ENCODE results near the gene MMP15. TPM values are rescaled to one million over a fixed set of nuclear protein-coding genes. Genes with fewer than 3 reads are reported as not detected.
A peak's percentile ranks its signal among the peaks of the same experiment; 100 is the strongest.

Gene MMP15
- total and polyA plus RNA-seq, 2 of the 13 experiments (the other 11 are each of a cell fraction or from before 2014, with no cell fraction given) = 35.2 to 44.9 TPM

DNA sequence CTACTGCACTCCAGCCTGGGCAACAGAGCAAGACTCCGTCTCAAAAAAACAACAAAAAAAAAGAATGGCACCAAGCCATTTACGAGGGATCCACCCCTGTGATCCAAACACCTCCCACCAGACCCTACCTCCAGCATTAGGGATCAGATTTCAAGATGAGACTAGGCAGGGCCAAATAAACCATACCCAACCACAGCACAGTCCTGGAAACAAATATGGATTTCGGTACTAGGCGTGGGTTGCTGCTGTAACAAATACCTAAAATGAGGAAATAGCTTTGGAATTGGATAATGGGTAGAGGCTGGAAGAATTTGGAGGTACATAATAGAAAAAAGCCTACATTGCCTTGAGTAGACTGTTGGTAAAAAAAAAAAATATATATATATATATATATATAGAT lies 49.1 kb downstream of the MMP15 start:
- 46% methylated on average over 4 of the region's 4 CpGs for WGBS (ENCODE audit: low lambda C conversion rate)
- ChIA-PET POLR2A (no interaction called here), CTCF (ENCODE audit: low intra/inter-chr PET ratio, low total read pairs) (no interaction called here)
- H4K20me1 ChIP-seq (ENCODE audit: insufficient read depth, low read length) = no peaks in the 10 kb centered on the region
- no peaks in the 10 kb centered on the region for H3K27me3 ChIP-seq (ENCODE audit: control insufficient read depth in 1 of 2, insufficient read depth in 2 of 2, low read length in 2 of 2)
- no peak overlapping the region for H3K4me3 ChIP-seq (replicated peaks in 1 of 3; ENCODE audit: insufficient read depth in 1 of 3, low read depth in 2 of 3, low read length in 3 of 3)
- H3K36me3 ChIP-seq (replicated peaks in 1 of 2; ENCODE audit: control insufficient read depth in 1 of 2, insufficient read depth in 2 of 2, low read length in 2 of 2) = no peaks in the 10 kb centered on the region
- no peak overlapping the region for H3K4me2 ChIP-seq (ENCODE audit: low read depth, low read length)
- no peak overlapping the region for H3K9ac ChIP-seq (ENCODE audit: insufficient read depth, low read depth, low read length)
- no peaks in the 10 kb centered on the region for H3K79me2 ChIP-seq (ENCODE audit: insufficient read depth, low read length)
- no peak for DNase-seq (ENCODE audit: low spot score)
- no peak for FAIRE-seq
- H2AFZ ChIP-seq (ENCODE audit: low read length) = no peak overlapping the region
- no peaks in the 10 kb centered on the region for H3K4me1 ChIP-seq (ENCODE audit: insufficient read depth, low read length)
- intact Hi-C loops (cut with micrococcal nuclease; ENCODE audit: unreplicated experiment) = no loop called here
- BruUV-seq (replicated peaks) = no TSS peak
- TF ChIP-seq ZNF12 (CRISPR knock-in tag; IDR thresholded peaks at IDR 0.05) (peak; percentile 88), ZNF121 (CRISPR knock-in tag; IDR thresholded peaks at IDR 0.05) (0 out of 2 replicates have a peak, but pooled peaks have one; percentile 41)
- TF ChIP-seq, protein P1, sequence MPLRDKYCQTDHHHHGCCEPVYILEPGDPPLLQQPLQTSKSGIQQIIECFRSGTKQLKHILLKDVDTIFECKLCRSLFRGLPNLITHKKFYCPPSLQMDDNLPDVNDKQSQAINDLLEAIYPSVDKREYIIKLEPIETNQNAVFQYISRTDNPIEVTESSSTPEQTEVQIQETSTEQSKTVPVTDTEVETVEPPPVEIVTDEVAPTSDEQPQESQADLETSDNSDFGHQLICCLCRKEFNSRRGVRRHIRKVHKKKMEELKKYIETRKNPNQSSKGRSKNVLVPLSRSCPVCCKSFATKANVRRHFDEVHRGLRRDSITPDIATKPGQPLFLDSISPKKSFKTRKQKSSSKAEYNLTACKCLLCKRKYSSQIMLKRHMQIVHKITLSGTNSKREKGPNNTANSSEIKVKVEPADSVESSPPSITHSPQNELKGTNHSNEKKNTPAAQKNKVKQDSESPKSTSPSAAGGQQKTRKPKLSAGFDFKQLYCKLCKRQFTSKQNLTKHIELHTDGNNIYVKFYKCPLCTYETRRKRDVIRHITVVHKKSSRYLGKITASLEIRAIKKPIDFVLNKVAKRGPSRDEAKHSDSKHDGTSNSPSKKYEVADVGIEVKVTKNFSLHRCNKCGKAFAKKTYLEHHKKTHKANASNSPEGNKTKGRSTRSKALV (CRISPR knock-in tag; IDR thresholded peaks at IDR 0.05) = no peak
- ATAC-seq = no peak
- in situ Hi-C loops (cut with HindIII; ENCODE audit: extremely low pct_ligation_motif_present, low pct_unique_long_range_greater_than_20kb) = no loop called here
- no peak overlapping the region for H3K27ac ChIP-seq (ENCODE audit: extremely low read length, insufficient read depth, low read length)
- H3K9me3 ChIP-seq (ENCODE audit: low read length) = peaks cover 11% of the 10 kb centered on the region; the same call in 1 of the 2 replicates

DNA sequence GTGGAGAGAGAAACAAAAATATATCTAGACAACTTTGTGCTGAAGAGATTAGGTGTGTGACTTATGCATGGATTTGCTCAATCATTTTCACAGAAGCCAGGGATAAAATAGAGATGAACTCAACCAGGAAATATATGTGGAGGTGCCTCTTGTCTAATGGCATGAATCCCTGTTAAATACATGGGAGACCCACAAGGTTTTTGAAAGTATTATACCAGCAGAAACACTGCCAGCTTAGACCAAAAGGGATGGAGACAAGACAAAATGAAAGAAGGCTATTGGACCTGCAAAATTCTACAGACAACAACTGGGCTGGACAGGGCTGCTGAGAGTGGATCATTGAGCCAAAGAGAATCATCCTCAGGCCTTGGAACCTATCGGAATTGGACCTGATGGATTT lies 51.0 kb downstream of the MMP15 start:
- TF ChIP-seq RBAK (CRISPR knock-in tag; IDR thresholded peaks at IDR 0.05) (no peak), ZNF234 (CRISPR knock-in tag; conservative IDR thresholded peaks at IDR 0.05) (peak; percentile 88; the same call in 1 of the 2 replicates)
- in situ Hi-C loops (cut with HindIII; ENCODE audit: extremely low pct_ligation_motif_present, low pct_unique_long_range_greater_than_20kb) (no loop called here), intact Hi-C loops (cut with micrococcal nuclease; ENCODE audit: unreplicated experiment) (no loop called here)
- H3K36me3 ChIP-seq (replicated peaks in 1 of 2; ENCODE audit: control insufficient read depth in 1 of 2, insufficient read depth in 2 of 2, low read length in 2 of 2) = no peaks in the 10 kb centered on the region
- no peak overlapping the region for H3K9ac ChIP-seq (ENCODE audit: insufficient read depth, low read depth, low read length)
- WGBS (ENCODE audit: low lambda C conversion rate) = 57% methylated on average over 1 of the region's 1 CpG
- ChIA-PET CTCF (ENCODE audit: low intra/inter-chr PET ratio, low total read pairs) (no interaction called here), POLR2A (no interaction called here)
- H3K27ac ChIP-seq (ENCODE audit: extremely low read length, insufficient read depth, low read length) = no peak overlapping the region
- no peaks in the 10 kb centered on the region for H3K79me2 ChIP-seq (ENCODE audit: insufficient read depth, low read length)
- ATAC-seq = no peak
- H4K20me1 ChIP-seq (ENCODE audit: insufficient read depth, low read length) = no peaks in the 10 kb centered on the region
- BruUV-seq (replicated peaks) = no TSS peak
- H3K27me3 ChIP-seq (ENCODE audit: control insufficient read depth in 1 of 2, insufficient read depth in 2 of 2, low read length in 2 of 2) = no peaks in the 10 kb centered on the region
- H3K4me1 ChIP-seq (ENCODE audit: insufficient read depth, low read length) = no peaks in the 10 kb centered on the region
- no peak overlapping the region for H3K4me3 ChIP-seq (replicated peaks in 1 of 3; ENCODE audit: insufficient read depth in 1 of 3, low read depth in 2 of 3, low read length in 3 of 3)
- FAIRE-seq = no peak
- DNase-seq (ENCODE audit: low spot score) = no peak
- no peak overlapping the region for H2AFZ ChIP-seq (ENCODE audit: low read length)
- H3K9me3 ChIP-seq (ENCODE audit: low read length) = peaks cover 11% of the 10 kb centered on the region; the same call in 1 of the 2 replicates
- no peak overlapping the region for H3K4me2 ChIP-seq (ENCODE audit: low read depth, low read length)

Data from HepG2 (cell line).